Hair follicle dermal papilla cell (primary cell): Measurements from ENCODE around the gene FFAR1. TPM values are rescaled to one million over a fixed set of nuclear protein-coding genes. Genes with fewer than 3 reads are reported as not detected.

Experiments
- total RNA-seq: library from RNA; depleted of rRNA; stranded (reverse); fragments of >200 nt; gene quantifications from 2 replicates; pipeline ENCODE4 v1.2.3, GENCODE V29; 2012

Gene FFAR1
- total RNA-seq, result not detected in 2 replicates

GRCh38 chr19:35347171-35347929 lies at the start of gene FFAR1:
Gene FFAR1, plus strand, starts transcription at chr19:35347902. Its CDS starts 3,650 bp downstream, at chr19:35351552.

GRCh38 chr19:35328851-35329285 lies 18.8 kb upstream of the FFAR1 start, which contains the start of gene CD22:
Gene CD22, plus strand, starts transcription at chr19:35329187. Its CDS starts 2,854 bp downstream, at chr19:35332041.

GRCh38 chr19:35357867-35358573 lies 10.3 kb downstream of the FFAR1 start, which contains the start of gene FFAR3:
Gene FFAR3, plus strand, starts transcription at chr19:35358460. Its CDS starts 431 bp downstream, at chr19:35358891.

GRCh38 chr19:35370722-35371121 lies 23.0 kb downstream of the FFAR1 start, which contains the start of gene GPR42:
Gene GPR42, plus strand, starts transcription at chr19:35371068. Its CDS starts 292 bp downstream, at chr19:35371360.

Other genes starting within 250 kb of the FFAR1 start
- gene FXYD3, start 232.1 kb upstream of the FFAR1 start, total RNA-seq, result not detected in 2 replicates
- 1.2 and 1.3 TPM in 2 replicates for gene LGI4, start 212.8 kb upstream of the FFAR1 start, total RNA-seq
- 0.73 and 2.1 TPM in 2 replicates for gene FXYD1, start 209.1 kb upstream of the FFAR1 start, total RNA-seq
- not detected in 2 replicates for gene FXYD7, start 204.6 kb upstream of the FFAR1 start, total RNA-seq
- 53.2 and 73.8 TPM in 2 replicates for gene FXYD5, start 193.2 kb upstream of the FFAR1 start, total RNA-seq
- not detected in 2 replicates for gene FAM187B, start 119.2 kb upstream of the FFAR1 start, total RNA-seq
- gene LSR, start 98.9 kb upstream of the FFAR1 start, total RNA-seq, result 0.36 and 0.49 TPM in 2 replicates
- 64.4 and 64.5 TPM in 2 replicates for gene USF2, start 78.9 kb upstream of the FFAR1 start, total RNA-seq
- gene HAMP, start 65.4 kb upstream of the FFAR1 start, total RNA-seq, result under 0.01 TPM in 1 of 2 replicates, not detected in the other
- not detected in 2 replicates for gene MAG, start 55.7 kb upstream of the FFAR1 start, total RNA-seq
- gene CD22, start 18.7 kb upstream of the FFAR1 start, total RNA-seq, result not detected in 2 replicates
- not detected in 2 replicates for gene FFAR3, start 10.6 kb downstream of the FFAR1 start, total RNA-seq
- gene GPR42, start 23.2 kb downstream of the FFAR1 start, total RNA-seq, result not detected in 2 replicates
- gene FFAR2, start 100.4 kb downstream of the FFAR1 start, total RNA-seq, result not detected in 2 replicates
- not detected in 2 replicates for gene KRTDAP, start 142.6 kb downstream of the FFAR1 start, total RNA-seq
- gene DMKN, start 165.7 kb downstream of the FFAR1 start, total RNA-seq, result 5.2 and 9.2 TPM in 2 replicates
- gene SBSN, start 180.4 kb downstream of the FFAR1 start, total RNA-seq, result 0.65 and 1.6 TPM in 2 replicates
- gene GAPDHS, start 185.6 kb downstream of the FFAR1 start, total RNA-seq, result not detected in 2 replicates
- 46.4 and 51.9 TPM in 2 replicates for gene TMEM147, start 197.7 kb downstream of the FFAR1 start, total RNA-seq
- gene ATP4A, start 215.8 kb downstream of the FFAR1 start, total RNA-seq, result not detected in 2 replicates
- gene PMIS2, start 238.3 kb downstream of the FFAR1 start, total RNA-seq, result not detected in 2 replicates